Osteoblast (primary cell): Measurements from ENCODE around the gene LHFPL3. TPM values are rescaled to one million over a fixed set of nuclear protein-coding genes. Genes with fewer than 3 reads are reported as not detected.
"Not testable (repeated sequence)": the region's sequence is repeated elsewhere in the genome, so short reads cannot be mapped to it uniquely, and the experiment has no call there.

Experiments
- DNase-seq: peaks from one replicate; pipeline ENCODE4 v3.0.0; 2011; ENCODE audit warnings: low spot score, mixed read lengths; ENCODE audit not compliant: insufficient read length; ENCODE audit errors: missing footprints
- H2AFZ ChIP-seq: 2 replicates; pipeline ENCODE4 v1.6.0; 2011; ENCODE audit warnings: mild to moderate bottlenecking, low read length
- H3K27ac ChIP-seq: 2 replicates; pipeline ENCODE4 v1.5.1; 2011; ENCODE audit warnings: mild to moderate bottlenecking, low read depth, low read length, moderate library complexity
- H3K27me3 ChIP-seq: 2 replicates; pipeline ENCODE4 v1.6.0; 2012; ENCODE audit warnings: mild to moderate bottlenecking, control low read depth, inconsistent platforms, low read length, moderate library complexity; ENCODE audit not compliant: insufficient read depth
- H3K36me3 ChIP-seq: 2 replicates; pipeline ENCODE4 v1.5.1; 2011; ENCODE audit warnings: mild to moderate bottlenecking, low read length, control low read depth, moderate library complexity; ENCODE audit not compliant: insufficient read depth
- H3K4me1 ChIP-seq: 2 replicates; pipeline ENCODE4 v1.5.1; 2011; ENCODE audit warnings: mild to moderate bottlenecking, low read length, control low read depth, moderate library complexity; ENCODE audit not compliant: insufficient read depth
- H3K4me2 ChIP-seq: 2 replicates; pipeline ENCODE4 v1.6.0; 2011; ENCODE audit warnings: mild to moderate bottlenecking, low read length; ENCODE audit not compliant: insufficient read depth
- H3K4me3 ChIP-seq: fragments of 200-600 bp; sonication (generic); 3 replicates; pipeline ENCODE4 v1.5.1; 2012; ENCODE audit warnings: mild to moderate bottlenecking, low read length, inconsistent platforms; ENCODE audit not compliant: insufficient read depth
- H3K79me2 ChIP-seq: 2 replicates; pipeline ENCODE4 v1.6.0; 2012; ENCODE audit warnings: mild to moderate bottlenecking, low read length, control low read depth, inconsistent platforms; ENCODE audit not compliant: insufficient read depth
- H3K9me3 ChIP-seq: 2 replicates; pipeline ENCODE4 v1.5.1; 2011; ENCODE audit warnings: low read depth, low read length, control low read depth
- H4K20me1 ChIP-seq: 2 replicates; pipeline ENCODE4 v1.6.0; 2012; ENCODE audit warnings: mild to moderate bottlenecking, low read length, control low read depth; ENCODE audit not compliant: insufficient read depth
- CTCF ChIP-seq: IDR thresholded peaks from 2 replicates; pipeline ENCODE4 v1.5.1; 2011; ENCODE audit warnings: mild to moderate bottlenecking, low read depth, low read length, moderate library complexity; ENCODE audit errors: extremely low read depth
- total RNA-seq: library from RNA; depleted of rRNA; stranded (reverse); fragments of >200 nt; gene quantifications from 2 replicates; pipeline ENCODE4 v1.2.3, GENCODE V29; 2012

The LHFPL3 gene
- total RNA-seq, 1 donor: not detected

GRCh38 chr7:104936546-104936945 lies 608.1 kb downstream of the LHFPL3 start:
- TF ChIP-seq CTCF: no peak
- Histone ChIP-seq H4K20me1 (no peaks in the 10 kb centered on the region), H3K36me3 (no peaks in the 10 kb centered on the region), H3K4me1 (peaks cover 2% of the 10 kb centered on the region), H3K4me3 (no peak overlapping the region), H3K79me2 (no peaks in the 10 kb centered on the region), H2AFZ (no peak overlapping the region), H3K4me2 (no peak overlapping the region), H3K27ac (no peak overlapping the region), H3K9me3 (no peaks in the 10 kb centered on the region), H3K27me3 (no peaks in the 10 kb centered on the region)
- no peak for DNase-seq

- not testable (repeated sequence) for H3K9me3 ChIP-seq, H3K36me3 ChIP-seq, H3K4me3 ChIP-seq, DNase-seq, H3K4me1 ChIP-seq, H2AFZ ChIP-seq, H4K20me1 ChIP-seq, H3K79me2 ChIP-seq, H3K4me2 ChIP-seq, H3K27me3 ChIP-seq, H3K27ac ChIP-seq
These were observed 609.1 kb downstream of the LHFPL3 start for GRCh38 chr7:104937489-104937888.

- H3K27me3 ChIP-seq: no peaks in the 10 kb centered on the region
- no peak overlapping the region for H3K4me3 ChIP-seq
- TF ChIP-seq CTCF: no peak
- no peak overlapping the region for H3K27ac ChIP-seq
- no peaks in the 10 kb centered on the region for H3K79me2 ChIP-seq
- H3K36me3 ChIP-seq: no peaks in the 10 kb centered on the region
- H2AFZ ChIP-seq: no peak overlapping the region
- peaks cover 13% of the 10 kb centered on the region for H3K4me1 ChIP-seq
- H3K4me2 ChIP-seq: no peak overlapping the region
- no peak for DNase-seq
- H3K9me3 ChIP-seq: no peaks in the 10 kb centered on the region
- no peaks in the 10 kb centered on the region for H4K20me1 ChIP-seq
These were observed 610.5 kb downstream of the LHFPL3 start for GRCh38 chr7:104938741-104939390.

GRCh38 chr7:104940023-104940710 lies 611.8 kb downstream of the LHFPL3 start:
- no peak overlapping the region for H3K4me2 ChIP-seq
- no peak overlapping the region for H2AFZ ChIP-seq
- no peaks in the 10 kb centered on the region for H4K20me1 ChIP-seq
- TF ChIP-seq CTCF: no peak
- DNase-seq: no peak
- H3K4me3 ChIP-seq: no peak overlapping the region
- H3K36me3 ChIP-seq: no peaks in the 10 kb centered on the region
- H3K79me2 ChIP-seq: no peaks in the 10 kb centered on the region
- H3K4me1 ChIP-seq: peaks cover 23% of the 10 kb centered on the region
- no peaks in the 10 kb centered on the region for H3K27me3 ChIP-seq
- H3K9me3 ChIP-seq: no peaks in the 10 kb centered on the region
- no peak overlapping the region for H3K27ac ChIP-seq
